NCI-H1417 (cell line): Measurements from ENCODE around the gene PCSK5.

Experiments used
- DNase-seq, 3 experiments: peaks; one replicate each; lab custom pipeline; 2025; lab: John Stamatoyannopoulos, UW

Gene PCSK5

DNA sequence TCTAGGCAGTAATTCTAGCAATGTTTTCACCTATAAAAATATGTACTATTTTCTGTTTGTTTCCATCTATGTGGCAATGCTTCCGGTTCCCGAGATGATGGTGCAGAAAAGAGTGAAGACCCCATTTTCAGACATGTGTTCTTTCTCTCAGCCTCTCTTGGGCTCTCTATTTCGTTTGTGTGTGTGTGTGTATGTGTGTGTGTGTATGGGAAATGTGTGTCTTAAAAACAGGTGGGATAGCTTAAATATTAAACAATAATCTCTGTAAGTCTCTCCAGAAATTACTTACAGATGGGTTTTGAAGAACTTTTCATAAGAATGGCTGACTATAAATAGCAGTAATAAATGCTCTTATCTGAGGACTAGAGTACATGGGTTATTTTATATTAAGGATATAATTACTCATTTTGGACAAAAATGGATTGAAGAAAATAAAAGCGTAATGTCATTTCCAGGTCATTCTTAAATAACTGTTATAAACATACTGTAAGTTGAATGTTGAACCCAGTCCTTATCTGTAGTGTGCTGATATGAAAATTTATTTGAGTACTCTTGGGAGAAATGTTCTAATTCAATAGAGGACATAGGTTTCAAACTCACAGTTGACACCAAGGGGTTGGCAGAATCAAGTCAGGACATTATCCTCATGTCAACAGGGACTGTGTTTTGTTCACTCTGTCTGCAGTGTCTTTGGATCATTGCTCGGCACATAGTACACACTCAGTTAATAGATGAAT is 31.1 kb downstream of the PCSK5 start:
- DNase-seq: no peak

- DNase-seq: no peak
These were observed 35.9 kb downstream of the PCSK5 start for GRCh38 chr9:75926385-75926784.

- no peak for DNase-seq
These were observed 36.9 kb downstream of the PCSK5 start for GRCh38 chr9:75927356-75927755.

- no peak for DNase-seq
These were observed 39.7 kb downstream of the PCSK5 start for GRCh38 chr9:75930190-75930589.

- peak in 1 of 3 experiments; percentile 9 for DNase-seq
These were observed 40.4 kb downstream of the PCSK5 start for GRCh38 chr9:75930730-75931321.

DNA sequence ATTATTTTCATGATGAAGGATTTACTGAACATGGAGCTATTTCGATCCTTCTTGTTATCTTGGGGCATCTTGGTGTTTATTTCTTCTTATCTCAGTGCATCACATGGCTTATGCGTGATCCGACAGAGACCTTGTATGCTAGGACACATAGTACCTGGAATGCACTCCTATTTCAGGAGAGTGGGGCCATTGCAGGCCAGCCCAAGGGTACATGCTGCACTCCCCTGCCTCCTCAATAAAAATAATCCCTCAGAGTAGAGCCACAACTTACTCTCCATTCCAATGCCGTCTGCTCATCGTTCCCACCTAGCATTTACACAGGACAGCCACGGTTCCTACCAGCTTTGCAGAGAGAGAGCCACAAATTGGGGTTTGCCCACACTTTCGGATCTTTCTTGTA is 43.5 kb downstream of the PCSK5 start:
- DNase-seq: no peak

- DNase-seq: no peak
These were observed 45.1 kb downstream of the PCSK5 start for GRCh38 chr9:75935591-75935990.

GRCh38 chr9:75937521-75938258 is 47.2 kb downstream of the PCSK5 start:
- no peak for DNase-seq

DNA sequence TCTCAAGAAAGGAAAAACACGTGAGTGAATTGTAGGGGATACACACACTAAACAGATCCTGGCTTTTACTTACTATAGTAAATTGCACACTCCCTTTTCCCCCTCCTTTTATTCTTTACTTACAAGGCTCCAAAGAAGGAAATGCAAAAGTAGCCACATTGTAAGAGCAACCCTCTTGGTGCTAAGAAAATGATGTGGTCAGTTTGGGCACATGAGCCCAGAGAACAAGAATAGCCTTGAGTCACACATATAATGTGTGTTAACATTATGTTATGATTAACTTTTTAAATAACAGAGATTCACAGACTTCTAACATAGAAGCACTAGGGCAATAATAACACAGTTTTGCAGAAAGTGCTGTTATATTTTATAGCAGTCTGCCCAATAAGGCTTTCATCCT is 48.5 kb downstream of the PCSK5 start:
- DNase-seq: no peak

- no peak for DNase-seq
These were observed 49.2 kb downstream of the PCSK5 start for GRCh38 chr9:75939536-75940111.

GRCh38 chr9:75941066-75941465 is 50.6 kb downstream of the PCSK5 start:
- no peak for DNase-seq

GRCh38 chr9:75941577-75942311 is 51.3 kb downstream of the PCSK5 start:
- DNase-seq: no peak

DNA sequence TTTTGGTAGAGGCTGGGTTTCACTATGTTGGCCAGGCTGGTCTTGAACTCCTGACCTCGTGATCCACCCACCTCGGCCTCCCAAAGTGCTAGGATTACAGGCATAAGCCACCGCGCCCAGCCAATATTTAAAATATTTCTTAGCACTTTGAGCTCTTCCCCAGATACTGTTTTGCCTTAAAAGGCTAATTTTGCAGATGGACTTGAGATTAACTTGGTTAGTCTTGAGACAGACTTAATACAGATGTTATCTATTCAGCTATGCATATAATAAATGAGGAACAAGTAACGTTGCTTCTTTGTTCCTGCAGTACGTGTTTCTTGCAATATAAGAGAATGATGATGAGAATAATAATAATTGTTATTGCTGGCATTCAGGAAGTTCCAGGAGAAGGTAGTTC is 56.3 kb downstream of the PCSK5 start:
- no peak for DNase-seq

- DNase-seq: no peak
These were observed 56.8 kb downstream of the PCSK5 start for GRCh38 chr9:75947233-75947632.

DNA sequence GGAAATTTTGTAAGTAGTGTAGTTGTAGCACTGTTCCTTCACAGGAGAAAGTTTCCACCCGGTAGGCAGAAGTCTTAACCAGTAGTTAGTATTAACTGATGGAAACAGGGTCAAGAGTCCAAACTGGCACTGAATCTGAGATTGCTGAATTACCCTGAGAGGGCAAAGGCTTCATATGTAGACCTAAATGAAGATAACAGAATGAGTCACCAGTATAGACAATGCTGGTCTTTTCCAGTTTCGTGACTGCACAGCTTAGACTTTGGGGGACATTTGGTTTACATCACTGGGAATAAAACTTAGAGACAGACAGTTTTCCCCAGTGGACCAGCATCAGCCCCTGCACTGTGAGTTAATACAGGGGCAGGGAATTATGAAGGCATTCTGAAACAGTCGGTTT is 60.5 kb downstream of the PCSK5 start:
- DNase-seq: no peak

GRCh38 chr9:75953218-75953617 is 62.7 kb downstream of the PCSK5 start:
- DNase-seq: no peak

DNA sequence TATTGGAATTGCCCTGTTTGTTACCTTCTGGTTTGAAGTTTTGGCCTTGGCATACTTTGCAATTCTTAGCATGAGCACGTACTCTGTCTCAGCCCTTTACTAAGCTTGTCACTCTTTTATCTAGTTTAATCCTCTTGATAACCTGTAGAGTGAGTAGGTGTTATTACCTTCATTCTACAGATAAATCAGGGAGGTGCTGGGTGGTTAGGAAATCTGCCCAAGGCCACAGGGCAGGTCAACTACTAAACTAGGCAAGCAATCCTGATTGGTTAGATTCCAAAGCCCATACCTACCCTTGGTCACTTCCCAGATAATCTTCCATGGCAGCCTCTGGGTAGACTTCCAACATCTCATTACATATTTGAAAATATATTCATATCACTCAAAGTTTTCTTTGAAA is 65.7 kb downstream of the PCSK5 start:
- DNase-seq: no peak

DNA sequence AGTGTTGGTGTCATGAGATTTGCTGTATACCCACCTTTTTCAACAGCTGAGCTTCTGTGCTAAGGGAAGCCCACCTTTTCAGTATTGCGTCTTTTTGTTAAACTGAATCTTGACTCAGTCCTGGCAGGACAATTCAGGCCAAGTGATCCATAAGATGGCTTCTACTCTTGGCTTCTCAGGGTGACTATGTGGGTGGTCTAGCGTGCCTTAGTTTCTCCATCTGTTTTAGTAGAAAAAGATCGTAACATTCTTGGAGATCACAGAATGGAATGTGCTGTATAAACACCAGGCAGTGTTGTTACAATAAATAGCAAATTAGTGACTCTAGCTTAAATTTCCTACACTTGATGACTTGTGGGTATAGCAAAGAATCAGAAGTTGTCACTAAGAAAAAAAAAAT is 66.6 kb downstream of the PCSK5 start:
- DNase-seq: no peak

GRCh38 chr9:75958226-75958625 is 67.8 kb downstream of the PCSK5 start:
- DNase-seq: no peak

DNA sequence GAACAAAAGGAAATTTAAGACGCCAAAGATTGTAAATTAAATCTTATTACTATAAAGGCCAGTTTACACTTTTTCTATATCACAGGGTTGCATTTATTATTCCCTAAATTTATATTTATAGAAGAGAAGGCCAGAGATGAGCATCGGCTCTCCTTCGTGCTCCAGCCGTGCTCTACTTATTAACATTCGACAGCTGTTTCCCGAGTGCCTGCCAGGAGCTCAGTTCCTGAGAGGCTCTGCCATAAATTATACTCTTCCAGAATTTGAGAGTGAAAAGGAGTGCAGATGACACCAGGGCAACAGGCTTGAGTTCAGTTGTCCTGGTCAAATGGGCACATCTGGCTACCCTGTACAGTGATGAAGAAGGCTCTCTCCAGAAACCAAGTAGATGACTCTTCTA is 70.1 kb downstream of the PCSK5 start:
- peak in 1 of 3 experiments; percentile 63 for DNase-seq

- DNase-seq: no peak
These were observed 71.7 kb downstream of the PCSK5 start for GRCh38 chr9:75962013-75962661.

DNA sequence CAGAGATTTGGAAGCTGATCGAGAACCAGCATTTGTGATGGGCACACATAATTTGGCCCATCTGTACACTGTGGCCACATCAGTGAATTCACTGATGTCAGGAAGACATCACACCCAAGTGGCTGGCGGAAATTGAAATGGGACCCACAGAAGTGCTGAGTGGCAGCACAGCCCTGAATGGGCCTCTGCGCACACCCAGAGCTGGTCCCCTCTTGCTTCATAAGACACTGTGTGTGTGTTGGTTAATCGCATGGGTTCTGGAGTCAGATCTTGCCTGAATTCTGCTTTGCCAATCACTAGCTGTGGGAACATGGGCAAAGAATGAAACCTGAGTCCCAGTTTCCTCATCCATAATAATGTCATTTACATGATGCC is 72.2 kb downstream of the PCSK5 start:
- no peak for DNase-seq
